HG03139 (cell line): ENCODE data around the gene NEK10.
"Not testable (repeated sequence)": the region's sequence is repeated elsewhere in the genome, so short reads cannot be mapped to it uniquely, and the experiment has no call there.

Experiments used
- ATAC-seq: cut with Tn5 transposase; IDR thresholded peaks from one replicate; pipeline ENCODE4 v1.9.1; 2021; ENCODE audit not compliant: unreplicated experiment

Gene NEK10

DNA sequence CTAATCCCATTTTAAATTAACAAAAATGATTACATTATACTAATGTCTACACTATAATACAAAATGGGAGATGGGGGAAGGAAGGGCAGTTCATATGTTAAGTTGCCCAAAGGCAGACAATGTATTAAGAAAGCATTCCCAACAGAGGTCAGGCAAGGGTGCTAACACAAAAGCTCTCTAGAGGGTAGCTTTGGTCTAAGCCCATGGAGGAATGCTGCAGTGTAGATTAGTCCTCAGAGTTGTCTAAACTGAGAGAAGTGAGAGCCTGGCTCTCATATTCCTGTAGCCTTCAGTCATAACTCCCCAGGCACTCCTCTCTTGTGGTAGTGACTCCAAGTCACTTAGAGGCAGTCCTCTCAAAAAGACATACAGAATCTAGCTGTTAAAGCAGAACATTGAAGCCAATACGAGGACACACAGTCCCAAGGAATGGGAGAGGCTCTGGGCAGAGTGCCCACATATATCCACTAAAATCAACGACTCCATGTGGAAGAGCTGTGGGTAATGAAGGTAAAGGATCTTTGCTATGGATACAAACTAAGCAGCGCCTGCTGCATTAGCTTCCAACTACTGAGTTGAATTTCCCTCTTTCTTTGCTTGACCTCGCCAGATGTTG, 14.5 kb downstream of the NEK10 start:
- ATAC-seq = no peak

DNA sequence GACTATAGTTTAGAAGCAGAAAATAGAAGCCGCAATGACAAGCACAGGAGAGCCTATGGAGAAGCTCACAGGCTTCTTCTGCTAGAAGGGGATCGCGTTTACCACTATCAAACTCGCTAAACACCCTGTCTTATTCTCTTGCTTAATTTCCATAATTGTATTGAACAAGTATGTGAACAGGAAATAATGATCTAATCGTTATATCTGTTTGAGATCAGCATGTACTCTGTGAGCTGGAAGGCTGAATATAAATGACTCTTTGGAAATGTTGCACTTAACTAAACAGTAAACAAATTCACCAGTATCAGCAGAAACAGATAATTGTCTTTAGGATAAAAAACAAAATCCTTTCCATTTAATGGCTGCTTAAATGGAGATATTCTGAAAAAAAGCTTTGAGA, 15.0 kb downstream of the NEK10 start:
- ATAC-seq = no peak

DNA sequence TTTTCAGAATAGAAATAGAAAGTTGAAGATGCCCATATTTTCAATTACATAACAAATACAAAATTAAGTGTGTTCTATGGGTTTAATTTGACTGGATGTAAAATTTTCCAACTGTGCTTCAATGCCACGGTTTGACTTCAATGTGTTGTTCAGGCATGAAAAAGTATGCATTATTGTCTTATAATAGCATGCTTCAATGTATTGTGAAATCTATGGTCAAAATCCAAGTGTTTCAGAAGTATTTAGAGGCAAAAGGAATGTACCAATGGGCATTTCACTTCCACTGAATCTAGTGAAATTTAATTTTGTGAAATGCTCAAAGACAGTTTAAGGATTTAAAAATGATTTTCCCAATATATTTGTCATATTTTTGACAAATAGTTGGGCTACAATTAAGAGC, 16.0 kb downstream of the NEK10 start:
- ATAC-seq = no peak

DNA sequence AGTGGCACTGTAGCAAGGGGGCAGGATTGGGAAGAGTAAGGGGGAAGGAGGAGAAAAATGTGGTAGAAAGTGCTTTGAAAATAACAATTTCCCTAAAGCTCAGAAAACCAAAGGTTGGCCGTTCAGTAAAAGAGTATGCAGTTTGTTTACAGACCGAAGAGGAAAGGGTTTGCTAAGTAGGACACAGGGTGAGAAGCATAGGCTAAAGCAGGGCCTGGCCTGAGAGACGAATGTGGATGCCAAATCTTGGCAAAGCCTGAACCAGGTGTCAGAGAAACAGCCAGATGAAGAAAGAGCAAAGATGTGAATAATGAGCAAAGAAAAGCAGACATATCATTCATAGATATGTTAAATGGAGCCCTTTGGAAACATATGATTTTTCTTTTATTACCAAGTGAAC, 17.1 kb downstream of the NEK10 start:
- no peak for ATAC-seq

DNA sequence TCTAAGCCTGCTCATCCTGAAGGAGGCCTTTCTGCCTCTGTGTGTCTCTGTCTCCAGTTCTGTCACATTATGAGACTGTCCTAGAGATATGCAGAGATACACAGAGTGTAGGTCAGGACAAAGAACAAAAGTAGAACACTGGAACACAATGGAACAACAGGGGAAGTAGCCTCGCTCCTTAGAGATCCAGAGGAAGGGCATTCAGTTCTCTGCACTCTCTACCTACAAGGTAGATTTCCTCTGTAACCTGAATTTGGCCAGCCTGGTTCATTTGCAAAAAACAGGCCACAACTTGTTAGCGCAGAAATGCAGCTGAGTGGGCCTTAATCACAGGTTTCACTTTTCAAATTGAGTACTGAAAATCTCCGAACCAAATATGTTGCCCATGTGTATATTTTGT, 19.4 kb downstream of the NEK10 start:
- ATAC-seq = no peak

DNA sequence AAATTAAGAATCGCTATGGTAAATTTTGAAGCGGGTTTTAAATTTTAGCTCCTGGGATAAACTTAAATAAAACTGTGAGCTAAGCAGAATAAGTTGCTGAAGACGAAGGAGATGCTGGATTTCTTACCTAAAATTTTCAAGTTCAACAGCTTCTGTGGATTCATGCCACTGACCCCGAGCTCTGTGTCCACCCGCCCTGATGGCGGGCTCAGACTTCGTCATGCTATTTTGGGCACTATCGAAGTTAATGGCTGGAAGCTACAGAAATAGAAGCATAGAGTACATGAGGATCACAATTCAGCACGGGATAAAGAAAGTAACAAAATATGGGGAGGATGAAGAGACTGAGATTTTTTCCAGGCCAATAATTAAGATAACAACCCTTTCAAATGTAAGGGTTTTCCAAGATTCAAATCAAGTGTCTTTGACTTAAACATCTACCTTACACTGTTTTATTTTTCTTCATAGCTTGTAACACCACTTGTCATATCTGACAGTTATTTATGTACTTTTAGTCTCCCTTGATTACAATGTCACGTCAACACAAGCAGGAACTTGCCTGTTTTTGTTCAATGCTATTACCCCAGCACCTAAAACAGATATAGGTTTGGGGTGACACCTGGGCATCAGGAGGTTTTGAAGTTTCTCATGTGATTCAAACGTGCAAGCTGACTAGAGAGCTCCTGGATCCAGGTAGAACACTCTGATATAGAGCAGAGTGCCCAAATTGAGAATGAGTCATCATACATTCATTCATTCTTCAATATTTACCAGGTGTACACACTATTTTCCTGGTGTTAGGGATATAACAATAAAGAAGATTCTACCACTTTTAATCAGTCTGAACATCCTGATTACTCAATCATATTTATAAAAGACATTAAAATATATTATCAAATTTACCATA, 23.0 kb downstream of the NEK10 start:
- no peak for ATAC-seq

DNA sequence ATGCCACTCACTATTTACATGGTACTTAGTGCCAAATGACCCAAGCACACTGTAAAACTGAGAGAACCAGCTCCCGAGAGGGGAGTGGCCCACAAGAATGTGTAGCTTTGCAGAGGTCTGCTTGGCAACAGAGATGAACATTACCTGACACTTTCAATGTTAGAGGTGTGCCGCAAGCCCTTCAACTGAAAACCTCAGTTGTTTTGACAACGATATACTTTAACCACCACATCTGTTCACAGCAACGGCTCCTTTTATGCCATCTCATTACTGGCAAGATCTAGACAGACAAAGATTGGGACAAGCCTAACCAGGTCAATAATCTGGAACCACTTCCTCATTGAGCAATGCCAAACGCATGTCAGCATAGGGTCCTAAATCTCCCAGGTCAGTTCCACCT, 23.7 kb downstream of the NEK10 start:
- ATAC-seq = no peak

DNA sequence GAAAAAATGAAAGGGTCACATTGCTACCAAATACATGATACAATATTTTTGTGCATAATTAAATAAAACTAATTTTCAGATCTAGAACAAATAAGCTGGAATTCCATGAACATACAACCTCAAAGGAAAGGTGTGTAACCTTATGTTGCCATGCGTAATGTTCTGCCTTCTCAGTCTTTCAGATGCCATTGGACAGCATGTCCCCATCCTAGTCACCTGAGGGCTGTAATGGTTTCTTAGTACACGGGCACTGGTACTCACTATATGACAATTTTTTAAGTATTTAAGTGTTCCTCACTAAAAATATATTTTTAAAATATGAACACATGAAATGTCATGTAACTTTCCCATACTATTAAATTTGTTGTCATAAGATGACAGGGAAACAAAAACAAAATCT, 24.1 kb downstream of the NEK10 start:
- ATAC-seq = no peak

DNA sequence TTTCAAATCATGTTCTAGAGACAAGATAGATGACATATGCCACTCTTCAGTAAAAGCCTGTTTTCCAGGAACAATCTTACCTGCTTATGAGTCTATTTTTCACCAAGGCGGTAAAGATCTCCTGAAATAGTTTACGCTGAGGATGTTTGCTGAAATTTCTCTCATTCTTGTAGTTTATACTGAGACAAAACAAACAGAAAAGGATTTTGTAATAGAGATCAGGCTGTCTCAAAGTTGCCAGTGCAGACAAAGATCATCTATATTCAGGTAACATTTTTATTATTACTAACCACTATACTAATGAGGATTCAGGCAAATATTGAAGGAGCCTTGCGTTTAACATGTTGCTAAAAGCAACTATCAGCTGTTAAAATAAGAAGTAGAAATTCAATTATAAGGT, 25.0 kb downstream of the NEK10 start:
- no peak for ATAC-seq

DNA sequence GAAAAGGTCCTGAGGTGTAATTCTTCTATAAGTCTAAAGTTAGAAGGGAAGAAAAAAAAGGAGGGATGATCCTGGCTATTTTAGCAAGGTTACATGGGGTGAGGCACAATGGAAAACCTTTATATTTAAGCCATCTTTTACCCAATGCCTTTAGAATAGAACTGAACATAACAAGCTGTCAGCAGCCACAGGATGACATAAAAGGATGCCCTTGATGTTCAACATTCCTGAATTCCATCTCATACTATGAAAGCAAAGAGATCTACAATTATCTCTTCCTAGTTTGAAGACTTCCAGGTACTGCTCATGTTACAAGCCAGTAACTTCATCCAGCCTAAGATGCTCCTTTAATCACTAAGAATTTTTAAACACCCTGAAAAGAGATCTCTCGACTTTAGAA, 26.9 kb downstream of the NEK10 start:
- ATAC-seq = no peak

DNA sequence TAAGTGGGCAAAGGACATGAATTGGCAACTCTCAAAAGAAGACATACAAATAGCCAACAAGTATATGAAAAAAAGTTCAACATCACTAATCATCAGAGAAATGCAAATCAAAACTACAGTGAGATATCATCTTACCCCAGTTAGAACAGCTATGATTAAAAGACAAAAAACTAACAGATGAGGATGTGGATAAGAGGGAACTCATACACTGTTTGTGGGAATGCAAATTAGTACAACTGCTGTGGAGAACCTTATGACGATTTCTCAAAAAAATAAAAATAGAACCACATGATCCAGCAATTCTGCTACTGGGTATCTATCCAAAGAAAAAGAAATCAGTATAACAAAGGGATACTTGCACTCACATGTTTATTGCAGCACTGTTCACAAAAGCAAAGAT, 28.6 kb downstream of the NEK10 start:
- no peak for ATAC-seq

DNA sequence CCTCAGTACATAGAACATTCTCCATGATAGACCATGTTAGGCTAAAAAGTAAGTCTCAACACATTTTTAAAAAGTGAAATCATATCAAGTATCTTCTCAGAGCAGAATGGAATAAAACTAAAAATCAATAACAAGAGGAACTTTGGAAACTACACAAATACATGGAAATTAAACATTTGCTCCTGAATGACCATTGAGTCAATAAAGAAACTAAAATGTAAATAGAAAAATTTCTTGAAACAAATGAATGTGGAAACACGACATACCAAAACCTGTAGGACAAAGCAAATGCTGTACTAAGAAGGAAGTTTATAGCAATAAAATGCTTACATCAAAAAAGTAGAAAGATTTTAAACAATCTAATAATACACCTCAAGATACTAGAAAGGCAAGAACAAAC, 33.6 kb downstream of the NEK10 start:
- ATAC-seq = no peak

DNA sequence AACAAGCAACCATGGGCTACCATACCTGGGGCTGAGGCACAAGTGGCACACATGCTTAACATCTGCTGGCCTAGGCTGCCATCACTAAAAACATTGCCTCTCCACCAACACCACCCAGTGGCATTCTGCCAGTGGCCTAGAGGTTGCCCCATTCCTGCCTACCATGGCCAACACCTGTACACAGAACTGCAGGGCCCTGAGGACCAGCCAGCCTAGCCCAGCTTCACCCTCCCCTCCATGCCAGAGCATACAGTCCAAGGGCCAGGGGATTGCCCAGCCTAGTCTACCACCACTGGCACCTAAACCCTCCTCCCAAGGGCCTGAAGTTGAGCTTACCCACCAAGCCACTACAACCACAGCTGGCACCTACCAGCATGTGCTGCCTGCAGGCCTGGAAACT, 35.3 kb downstream of the NEK10 start:
- no peak for ATAC-seq

DNA sequence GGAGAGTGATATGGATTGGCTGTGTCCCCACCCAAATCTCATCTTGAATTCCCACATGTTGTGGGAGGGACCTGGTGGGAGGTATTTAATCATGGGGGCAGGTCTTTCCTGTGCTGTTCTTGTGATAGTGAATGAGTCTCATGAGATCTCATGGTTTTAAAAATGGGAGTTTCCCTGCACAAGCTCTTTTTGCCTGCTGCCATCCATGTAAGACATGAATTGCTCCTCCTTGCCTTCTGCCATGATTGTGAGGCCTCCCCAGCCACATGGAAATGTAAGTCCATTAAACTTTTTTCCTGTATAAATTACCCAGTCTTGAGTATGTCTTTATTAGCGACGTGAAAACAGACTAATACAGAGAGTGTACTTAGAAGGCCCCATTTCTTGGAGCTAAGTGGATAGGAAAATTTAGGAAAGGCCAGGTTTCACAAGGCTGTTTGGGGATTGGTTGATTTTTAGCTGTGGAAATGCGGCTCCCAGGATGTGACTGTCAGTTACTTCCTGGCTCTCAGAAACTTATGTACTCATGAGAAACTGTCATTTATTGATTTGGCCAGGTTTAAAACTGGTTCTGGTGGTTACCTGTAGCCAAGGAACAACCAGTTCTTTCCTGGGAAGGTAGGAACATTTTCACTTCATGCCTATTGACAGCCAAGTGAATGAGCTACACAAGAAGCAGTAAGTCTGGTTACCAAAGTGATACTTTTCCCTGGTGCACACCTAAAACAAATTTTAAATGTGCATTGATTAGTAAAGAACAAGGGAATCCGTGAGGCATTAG, 40.0 kb downstream of the NEK10 start:
- not testable (repeated sequence) for ATAC-seq

DNA sequence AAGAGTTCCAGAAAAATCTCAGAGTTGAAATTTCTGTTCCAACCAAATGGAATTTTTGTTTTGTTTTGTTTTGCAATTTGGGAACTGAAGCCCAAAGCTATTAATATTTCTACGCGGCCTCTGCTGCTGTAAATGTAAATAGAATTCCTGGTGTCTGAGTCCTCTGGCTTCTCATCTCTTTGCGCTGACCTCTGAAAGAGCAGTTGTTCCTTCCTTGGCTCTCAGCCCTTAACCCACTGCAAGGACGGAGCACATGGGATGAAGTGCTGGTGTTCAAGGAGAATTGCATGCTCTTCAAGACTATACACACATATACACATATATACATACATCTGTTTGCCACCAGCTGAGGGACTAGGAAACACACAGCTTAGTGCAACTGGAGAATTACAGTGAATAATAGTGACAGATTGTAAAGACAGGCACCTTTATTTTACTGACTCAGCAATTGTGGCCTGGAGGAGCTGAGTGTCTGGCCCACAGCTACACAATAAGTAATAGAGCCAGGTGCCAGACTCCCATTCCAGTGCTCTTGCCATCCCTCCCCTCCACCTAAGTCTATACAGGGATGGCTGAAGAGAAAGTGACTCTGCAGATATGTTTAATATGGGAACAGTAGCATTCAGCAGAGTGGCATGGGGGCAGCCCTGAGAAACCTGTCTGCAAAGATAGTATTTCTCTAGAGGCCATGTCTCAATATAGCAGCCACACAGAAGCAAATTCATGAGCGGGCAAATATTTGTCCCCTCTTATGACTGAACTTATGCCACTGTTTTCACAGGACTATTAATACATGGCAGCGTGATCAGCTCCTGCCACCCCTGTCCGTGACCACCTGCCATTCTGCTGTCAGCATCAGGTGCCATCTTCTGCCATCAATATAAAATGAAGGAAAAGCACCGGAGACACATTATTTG, 42.3 kb downstream of the NEK10 start:
- ATAC-seq = no peak

DNA sequence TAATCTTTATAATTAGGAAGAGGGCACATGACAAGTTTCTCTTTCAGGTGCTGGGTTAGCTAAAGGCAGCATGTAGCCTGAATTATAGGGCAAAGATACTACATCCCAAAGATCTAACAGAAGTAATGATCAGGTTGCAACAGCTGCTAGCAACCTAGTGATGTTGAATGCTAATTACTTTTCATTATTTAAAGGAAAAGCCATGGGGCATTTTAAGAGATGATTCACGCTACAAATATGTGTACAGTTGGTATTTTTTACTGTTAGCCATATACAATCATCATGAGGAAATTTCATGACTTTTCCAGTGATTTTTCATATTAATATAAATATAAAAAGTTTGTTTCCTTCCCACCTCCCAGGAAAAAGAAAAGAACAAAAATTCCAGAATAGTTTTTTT, 43.0 kb downstream of the NEK10 start:
- ATAC-seq = no peak

DNA sequence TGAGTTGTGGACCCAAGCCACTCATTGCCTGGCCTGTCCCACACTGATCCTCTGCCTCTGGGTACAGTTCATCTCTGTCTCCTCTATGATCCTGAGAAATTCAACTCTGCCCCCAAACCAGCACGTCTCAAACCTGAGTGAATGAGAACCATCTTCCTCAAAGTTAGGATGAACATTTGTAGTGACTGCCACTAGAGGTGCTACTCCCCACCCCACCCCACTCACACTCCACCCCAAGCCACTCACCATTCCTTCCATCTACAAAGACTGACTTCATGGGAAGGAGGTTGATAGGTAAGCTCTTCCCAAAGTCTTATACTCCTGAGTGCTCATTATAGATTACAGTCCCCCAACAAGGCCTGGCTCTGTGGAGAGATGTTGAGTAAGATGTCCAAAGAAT, 43.8 kb downstream of the NEK10 start:
- ATAC-seq = no peak

DNA sequence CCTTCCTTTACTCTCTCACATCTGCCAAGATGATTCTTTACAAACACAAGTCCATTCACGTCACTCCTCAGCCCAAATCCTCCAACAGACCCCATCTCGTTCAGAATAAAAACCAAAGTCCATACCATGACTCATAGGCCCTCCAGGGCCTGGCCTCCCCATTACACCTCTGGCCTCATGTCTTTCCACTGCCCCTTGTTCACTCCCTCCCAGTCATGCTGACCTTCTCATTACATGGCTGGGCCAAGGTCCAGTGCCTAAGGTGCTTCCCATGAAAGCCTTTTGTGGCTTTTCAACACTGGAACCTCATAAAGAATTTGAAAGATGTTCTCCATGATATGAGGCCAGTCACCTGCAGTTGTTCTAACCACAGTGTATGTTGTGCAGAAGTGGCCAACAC, 44.5 kb downstream of the NEK10 start:
- no peak for ATAC-seq

DNA sequence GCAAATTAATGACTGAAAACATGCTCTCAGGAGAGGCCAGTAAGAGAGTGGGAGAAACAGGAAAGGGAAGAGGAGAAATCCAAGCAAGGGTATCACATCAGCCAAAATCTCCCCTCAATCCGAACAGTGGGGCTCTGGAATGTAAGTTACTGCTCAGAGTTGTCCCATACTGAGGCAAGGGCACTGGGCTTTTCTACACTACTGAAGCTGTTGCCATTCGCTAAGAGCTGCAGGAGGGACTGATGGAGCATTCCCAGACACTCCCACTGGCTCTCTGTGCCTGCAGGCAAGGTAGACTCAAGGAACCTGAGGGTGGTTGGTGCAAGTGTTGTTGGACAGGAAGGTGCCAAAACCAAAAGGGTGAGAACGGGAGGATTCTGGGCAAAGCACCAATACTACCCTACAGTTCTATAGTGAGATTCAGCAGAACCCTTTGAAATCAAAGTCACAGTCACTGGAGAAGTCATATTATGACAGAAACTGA, 46.1 kb downstream of the NEK10 start:
- ATAC-seq = no peak

DNA sequence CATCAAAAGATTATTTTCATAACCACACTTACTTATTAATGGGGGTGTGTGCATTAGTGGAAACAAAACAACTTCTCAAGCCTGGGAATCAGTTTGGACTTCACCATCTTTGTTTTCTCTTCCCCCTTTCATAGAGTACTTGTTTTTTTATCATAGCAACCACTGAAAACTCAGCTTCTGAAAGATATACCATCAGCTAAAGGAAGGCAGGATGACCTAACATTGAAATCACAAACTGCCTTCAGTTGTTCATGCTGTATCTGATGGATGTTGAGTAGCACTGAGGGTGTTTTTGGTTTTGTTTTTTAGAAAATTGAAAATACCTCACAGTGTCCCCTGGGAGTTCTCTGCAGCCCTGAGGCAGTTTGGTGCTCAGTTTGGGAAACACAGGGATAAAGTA, 46.5 kb downstream of the NEK10 start:
- no peak for ATAC-seq
